Activated CD4-positive, CD25-positive, alpha-beta regulatory T cell treated with anti-CD3 and anti-CD28 coated beads, Interleukin-2, amount 50 U/mL, for 16 hours (primary cell): ENCODE data around the gene C16orf74.

Source experiments
- DNase-seq: peaks from one replicate; pipeline ENCODE4 v3.0.0-alpha.2; 2020; ENCODE audit warnings: low read depth, low spot score

Gene C16orf74

GRCh38 chr16:85717393-85718152, 33.3 kb downstream of the C16orf74 start:
- DNase-seq, result peak; percentile 19

GRCh38 chr16:85716680-85717038, 34.2 kb downstream of the C16orf74 start:
- DNase-seq, result no peak

GRCh38 chr16:85716022-85716679, 34.7 kb downstream of the C16orf74 start:
- no peak for DNase-seq

GRCh38 chr16:85715169-85716021, 35.5 kb downstream of the C16orf74 start:
- DNase-seq, result no peak

- no peak for DNase-seq
Observed at GRCh38 chr16:85712801-85713200, 38.1 kb downstream of the C16orf74 start.

GRCh38 chr16:85711982-85712587, 38.8 kb downstream of the C16orf74 start:
- no peak for DNase-seq

GRCh38 chr16:85710732-85711131, 40.2 kb downstream of the C16orf74 start:
- no peak for DNase-seq

- no peak for DNase-seq
Observed at GRCh38 chr16:85709766-85710585, 40.9 kb downstream of the C16orf74 start.

GRCh38 chr16:85708338-85708737, 42.6 kb downstream of the C16orf74 start:
- DNase-seq, result no peak

- DNase-seq, result no peak
Observed at GRCh38 chr16:85707528-85708095, 43.3 kb downstream of the C16orf74 start.

GRCh38 chr16:85706449-85707034, 44.4 kb downstream of the C16orf74 start:
- no peak for DNase-seq

- DNase-seq, result no peak
Observed at GRCh38 chr16:85704900-85705846, 45.7 kb downstream of the C16orf74 start.

GRCh38 chr16:85704011-85704410, 46.9 kb downstream of the C16orf74 start:
- DNase-seq, result no peak

GRCh38 chr16:85699628-85700027, 51.3 kb downstream of the C16orf74 start:
- DNase-seq, result no peak

GRCh38 chr16:85698935-85699558, 51.8 kb downstream of the C16orf74 start:
- no peak for DNase-seq

GRCh38 chr16:85698459-85698891, 52.4 kb downstream of the C16orf74 start:
- no peak for DNase-seq

GRCh38 chr16:85697431-85697830, 53.5 kb downstream of the C16orf74 start:
- DNase-seq, result no peak

GRCh38 chr16:85696781-85697180, 54.1 kb downstream of the C16orf74 start:
- no peak for DNase-seq
